ENCODE results near the gene ATL3. TPM values are rescaled to one million over a fixed set of nuclear protein-coding genes. Genes with fewer than 3 reads are reported as not detected.

The ATL3 gene
- total and polyA plus RNA-seq, 4 donors = 5.9 to 33.6 (median 16.2) TPM

DNA sequence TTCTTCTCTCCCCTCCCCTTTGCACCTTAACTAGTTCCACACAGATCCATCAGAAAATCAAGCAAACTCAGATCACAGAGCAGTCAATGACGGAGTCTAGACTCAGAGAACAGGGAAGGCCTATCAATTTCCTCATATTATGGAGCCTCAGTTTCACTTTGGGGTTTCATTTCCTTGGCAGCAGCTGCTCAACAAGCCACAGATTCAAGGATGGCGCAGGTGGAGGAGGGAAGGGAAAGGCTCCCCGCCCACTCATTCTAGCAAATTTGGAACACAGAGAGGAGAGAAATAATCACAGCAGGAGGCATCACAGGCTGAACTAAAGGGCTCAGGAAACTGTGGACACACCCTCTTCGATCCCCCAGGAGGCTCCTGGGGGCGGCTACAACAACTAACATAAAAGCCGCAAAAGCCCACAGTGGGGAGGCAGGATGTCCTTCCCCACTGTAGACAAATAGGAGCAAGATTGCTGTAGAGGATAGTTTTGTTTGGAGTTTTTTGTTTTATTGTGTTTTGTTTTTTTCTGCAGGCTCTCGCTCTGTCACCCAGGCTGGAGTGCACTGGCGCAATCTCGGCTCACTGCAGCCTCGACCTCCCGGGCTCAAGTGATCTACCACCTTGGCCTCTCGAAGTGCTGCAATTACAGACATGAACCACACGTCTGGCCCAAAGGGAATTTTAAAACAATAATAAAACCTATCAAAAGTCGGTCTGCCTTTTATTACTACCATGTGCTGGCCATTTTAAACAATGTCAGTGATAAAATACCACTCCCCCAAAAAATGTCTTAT, 60.4 kb downstream of the ATL3 start:
- H3K9ac ChIP-seq (ENCODE audit: low read depth in 1 of 2, low read length in 2 of 2) = no peak overlapping the region
- no peak overlapping the region for H3K4me3 ChIP-seq (ENCODE audit: low read depth in 1 of 3, low read length in 3 of 3)
- H3K27me3 ChIP-seq (ENCODE audit: control insufficient read depth in 4 of 4, insufficient read depth in 4 of 4, low read length in 3 of 4) = no peaks in the 10 kb centered on the region
- TF ChIP-seq RXRA (IDR thresholded peaks at IDR 0.05) = no peak
- no peak for TF ChIP-seq YY1 (IDR thresholded peaks at IDR 0.05)
- TF ChIP-seq, protein P1, sequence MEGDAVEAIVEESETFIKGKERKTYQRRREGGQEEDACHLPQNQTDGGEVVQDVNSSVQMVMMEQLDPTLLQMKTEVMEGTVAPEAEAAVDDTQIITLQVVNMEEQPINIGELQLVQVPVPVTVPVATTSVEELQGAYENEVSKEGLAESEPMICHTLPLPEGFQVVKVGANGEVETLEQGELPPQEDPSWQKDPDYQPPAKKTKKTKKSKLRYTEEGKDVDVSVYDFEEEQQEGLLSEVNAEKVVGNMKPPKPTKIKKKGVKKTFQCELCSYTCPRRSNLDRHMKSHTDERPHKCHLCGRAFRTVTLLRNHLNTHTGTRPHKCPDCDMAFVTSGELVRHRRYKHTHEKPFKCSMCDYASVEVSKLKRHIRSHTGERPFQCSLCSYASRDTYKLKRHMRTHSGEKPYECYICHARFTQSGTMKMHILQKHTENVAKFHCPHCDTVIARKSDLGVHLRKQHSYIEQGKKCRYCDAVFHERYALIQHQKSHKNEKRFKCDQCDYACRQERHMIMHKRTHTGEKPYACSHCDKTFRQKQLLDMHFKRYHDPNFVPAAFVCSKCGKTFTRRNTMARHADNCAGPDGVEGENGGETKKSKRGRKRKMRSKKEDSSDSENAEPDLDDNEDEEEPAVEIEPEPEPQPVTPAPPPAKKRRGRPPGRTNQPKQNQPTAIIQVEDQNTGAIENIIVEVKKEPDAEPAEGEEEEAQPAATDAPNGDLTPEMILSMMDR (IDR thresholded peaks at IDR 0.05; ENCODE audit: low read depth, low read length, missing input control) = no peak
- TF ChIP-seq RAD21 (IDR thresholded peaks at IDR 0.05) = no peak
- no peak for TF ChIP-seq JUND (IDR thresholded peaks at IDR 0.05)
- TF ChIP-seq, protein P2, sequence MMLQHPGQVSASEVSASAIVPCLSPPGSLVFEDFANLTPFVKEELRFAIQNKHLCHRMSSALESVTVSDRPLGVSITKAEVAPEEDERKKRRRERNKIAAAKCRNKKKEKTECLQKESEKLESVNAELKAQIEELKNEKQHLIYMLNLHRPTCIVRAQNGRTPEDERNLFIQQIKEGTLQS (IDR thresholded peaks at IDR 0.05) = no peak
- no peak for TF ChIP-seq GABPA (IDR thresholded peaks at IDR 0.05 in 1 of 2, conservative IDR thresholded peaks at IDR 0.05 in 1 of 2)
- TF ChIP-seq NR2F2 (IDR thresholded peaks at IDR 0.05) = no peak
- no peak for TF ChIP-seq FOXA2 (IDR thresholded peaks at IDR 0.05)
- TF ChIP-seq FOXA1 (IDR thresholded peaks at IDR 0.05) = no peak
- no peak for TF ChIP-seq EGR1 (IDR thresholded peaks at IDR 0.05; ENCODE audit: low read depth in 2 of 2)
- TF ChIP-seq, protein P3, sequence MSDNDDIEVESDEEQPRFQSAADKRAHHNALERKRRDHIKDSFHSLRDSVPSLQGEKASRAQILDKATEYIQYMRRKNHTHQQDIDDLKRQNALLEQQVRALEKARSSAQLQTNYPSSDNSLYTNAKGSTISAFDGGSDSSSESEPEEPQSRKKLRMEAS (IDR thresholded peaks at IDR 0.05) = no peak
- TF ChIP-seq, protein P4, sequence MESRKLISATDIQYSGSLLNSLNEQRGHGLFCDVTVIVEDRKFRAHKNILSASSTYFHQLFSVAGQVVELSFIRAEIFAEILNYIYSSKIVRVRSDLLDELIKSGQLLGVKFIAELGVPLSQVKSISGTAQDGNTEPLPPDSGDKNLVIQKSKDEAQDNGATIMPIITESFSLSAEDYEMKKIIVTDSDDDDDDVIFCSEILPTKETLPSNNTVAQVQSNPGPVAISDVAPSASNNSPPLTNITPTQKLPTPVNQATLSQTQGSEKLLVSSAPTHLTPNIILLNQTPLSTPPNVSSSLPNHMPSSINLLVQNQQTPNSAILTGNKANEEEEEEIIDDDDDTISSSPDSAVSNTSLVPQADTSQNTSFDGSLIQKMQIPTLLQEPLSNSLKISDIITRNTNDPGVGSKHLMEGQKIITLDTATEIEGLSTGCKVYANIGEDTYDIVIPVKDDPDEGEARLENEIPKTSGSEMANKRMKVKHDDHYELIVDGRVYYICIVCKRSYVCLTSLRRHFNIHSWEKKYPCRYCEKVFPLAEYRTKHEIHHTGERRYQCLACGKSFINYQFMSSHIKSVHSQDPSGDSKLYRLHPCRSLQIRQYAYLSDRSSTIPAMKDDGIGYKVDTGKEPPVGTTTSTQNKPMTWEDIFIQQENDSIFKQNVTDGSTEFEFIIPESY (IDR thresholded peaks at IDR 0.05) = no peak
- TF ChIP-seq SP1 (IDR thresholded peaks at IDR 0.05) = no peak
- no peak for TF ChIP-seq HNF4A (conservative IDR thresholded peaks at IDR 0.05)
- TF ChIP-seq TAF1 (conservative IDR thresholded peaks at IDR 0.05) = no peak
- peaks cover 0 to 2% (median 0%) of the 10 kb centered on the region in 4 donors for H3K36me3 ChIP-seq (ENCODE audit: control insufficient read depth in 4 of 4, insufficient read depth in 3 of 4, low read depth in 1 of 4, low read length in 3 of 4)
- no peak for DNase-seq (ENCODE audit: low spot score)
- H3K4me1 ChIP-seq (ENCODE audit: control insufficient read depth in 4 of 4, insufficient read depth in 4 of 4, low read length in 3 of 4) = peaks cover 5 to 34% (median 31%) of the 10 kb centered on the region in 4 donors
- H3K9me3 ChIP-seq (ENCODE audit: control insufficient read depth in 4 of 4, low read length in 3 of 4) = no peaks in the 10 kb centered on the region
- 78% methylated on average over 14 of the region's 14 CpGs for WGBS
- peak overlapping the region; percentile 62 to 91 for H3K27ac ChIP-seq (ENCODE audit: low read depth in 1 of 2, low read length in 2 of 2)

DNA sequence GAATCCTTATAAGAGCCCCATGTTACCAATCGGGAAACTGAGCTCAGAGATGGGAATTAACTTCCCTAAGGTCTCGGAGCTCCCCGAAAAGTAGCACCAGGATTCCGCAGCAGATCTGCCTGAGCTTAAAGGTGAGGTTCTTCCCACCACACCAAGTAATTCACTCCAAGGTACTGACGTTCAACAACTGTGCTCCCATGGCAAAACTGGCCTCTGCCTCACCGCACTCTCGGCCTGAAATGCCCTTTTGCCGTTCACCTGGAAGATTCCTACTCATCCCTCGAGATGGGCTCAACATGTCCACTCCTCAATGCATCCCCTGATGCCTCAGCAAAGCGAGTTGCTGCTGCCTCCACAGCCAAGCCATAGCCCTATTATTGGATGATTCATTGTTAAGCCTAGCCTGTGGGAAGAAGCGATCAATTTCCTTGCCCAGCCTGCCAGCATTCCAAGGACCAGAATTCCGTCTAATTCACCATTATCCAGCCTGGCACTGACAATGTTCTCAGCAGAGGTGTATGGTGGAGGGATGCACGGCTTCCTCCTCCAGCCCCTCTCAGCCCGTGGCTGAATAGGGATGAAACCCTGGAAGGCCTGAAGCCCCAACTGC, 61.1 kb downstream of the ATL3 start:
- 89% methylated on average over 14 of the region's 14 CpGs for whole genome bisulfite sequencing
- H3K27me3 ChIP-seq (ENCODE audit: control insufficient read depth in 4 of 4, insufficient read depth in 4 of 4, low read length in 3 of 4) = no peaks in the 10 kb centered on the region
- peaks cover 5 to 34% (median 31%) of the 10 kb centered on the region in 4 donors for H3K4me1 ChIP-seq (ENCODE audit: control insufficient read depth in 4 of 4, insufficient read depth in 4 of 4, low read length in 3 of 4)
- H3K9ac ChIP-seq (ENCODE audit: low read depth in 1 of 2, low read length in 2 of 2) = no peak overlapping the region
- DNase-seq (ENCODE audit: low spot score) = no peak
- H3K36me3 ChIP-seq (ENCODE audit: control insufficient read depth in 4 of 4, insufficient read depth in 3 of 4, low read depth in 1 of 4, low read length in 3 of 4) = peaks cover 0 to 2% (median 0%) of the 10 kb centered on the region in 4 donors
- H3K27ac ChIP-seq (ENCODE audit: low read depth in 1 of 2, low read length in 2 of 2) = peak overlapping the region; percentile 62 to 91
- TF ChIP-seq FOXA2 (IDR thresholded peaks at IDR 0.05) = no peak
- TF ChIP-seq HNF4A (conservative IDR thresholded peaks at IDR 0.05) = no peak
- no peaks in the 10 kb centered on the region for H3K9me3 ChIP-seq (ENCODE audit: control insufficient read depth in 4 of 4, low read length in 3 of 4)
- H3K4me3 ChIP-seq (ENCODE audit: low read depth in 1 of 3, low read length in 3 of 3) = no peak overlapping the region

Data from liver (tissue), 9 donors.